GM12873 (cell line): Measurements from ENCODE around the gene COMMD8.

Experiments
- TF ChIP-seq, protein P1 (sequence below): IDR thresholded peaks from 2 replicates; pipeline ENCODE4 v1.5.1; 2012; ENCODE audit warnings: low read depth, mild to moderate bottlenecking, moderate library complexity, low read length, control low read depth; ENCODE audit not compliant: insufficient read depth; ENCODE audit errors: missing control alignments

Gene COMMD8

DNA sequence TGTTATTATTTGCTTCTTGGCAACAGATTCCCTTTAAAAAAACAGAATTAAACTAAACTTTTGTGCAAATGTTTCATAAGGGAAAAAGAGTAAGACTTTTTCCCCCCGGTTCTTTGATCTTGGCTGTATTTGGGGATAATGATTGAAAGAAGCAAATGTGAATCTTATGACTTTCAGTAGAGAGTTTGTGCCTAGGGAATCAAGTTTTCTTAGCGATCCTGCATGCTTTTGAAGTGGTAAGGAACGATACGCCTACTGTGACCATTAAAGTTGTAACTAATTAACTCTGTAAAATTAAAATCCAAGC is 30.6 kb upstream of the COMMD8 start:
- TF ChIP-seq, protein P1, sequence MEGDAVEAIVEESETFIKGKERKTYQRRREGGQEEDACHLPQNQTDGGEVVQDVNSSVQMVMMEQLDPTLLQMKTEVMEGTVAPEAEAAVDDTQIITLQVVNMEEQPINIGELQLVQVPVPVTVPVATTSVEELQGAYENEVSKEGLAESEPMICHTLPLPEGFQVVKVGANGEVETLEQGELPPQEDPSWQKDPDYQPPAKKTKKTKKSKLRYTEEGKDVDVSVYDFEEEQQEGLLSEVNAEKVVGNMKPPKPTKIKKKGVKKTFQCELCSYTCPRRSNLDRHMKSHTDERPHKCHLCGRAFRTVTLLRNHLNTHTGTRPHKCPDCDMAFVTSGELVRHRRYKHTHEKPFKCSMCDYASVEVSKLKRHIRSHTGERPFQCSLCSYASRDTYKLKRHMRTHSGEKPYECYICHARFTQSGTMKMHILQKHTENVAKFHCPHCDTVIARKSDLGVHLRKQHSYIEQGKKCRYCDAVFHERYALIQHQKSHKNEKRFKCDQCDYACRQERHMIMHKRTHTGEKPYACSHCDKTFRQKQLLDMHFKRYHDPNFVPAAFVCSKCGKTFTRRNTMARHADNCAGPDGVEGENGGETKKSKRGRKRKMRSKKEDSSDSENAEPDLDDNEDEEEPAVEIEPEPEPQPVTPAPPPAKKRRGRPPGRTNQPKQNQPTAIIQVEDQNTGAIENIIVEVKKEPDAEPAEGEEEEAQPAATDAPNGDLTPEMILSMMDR = no peak

DNA sequence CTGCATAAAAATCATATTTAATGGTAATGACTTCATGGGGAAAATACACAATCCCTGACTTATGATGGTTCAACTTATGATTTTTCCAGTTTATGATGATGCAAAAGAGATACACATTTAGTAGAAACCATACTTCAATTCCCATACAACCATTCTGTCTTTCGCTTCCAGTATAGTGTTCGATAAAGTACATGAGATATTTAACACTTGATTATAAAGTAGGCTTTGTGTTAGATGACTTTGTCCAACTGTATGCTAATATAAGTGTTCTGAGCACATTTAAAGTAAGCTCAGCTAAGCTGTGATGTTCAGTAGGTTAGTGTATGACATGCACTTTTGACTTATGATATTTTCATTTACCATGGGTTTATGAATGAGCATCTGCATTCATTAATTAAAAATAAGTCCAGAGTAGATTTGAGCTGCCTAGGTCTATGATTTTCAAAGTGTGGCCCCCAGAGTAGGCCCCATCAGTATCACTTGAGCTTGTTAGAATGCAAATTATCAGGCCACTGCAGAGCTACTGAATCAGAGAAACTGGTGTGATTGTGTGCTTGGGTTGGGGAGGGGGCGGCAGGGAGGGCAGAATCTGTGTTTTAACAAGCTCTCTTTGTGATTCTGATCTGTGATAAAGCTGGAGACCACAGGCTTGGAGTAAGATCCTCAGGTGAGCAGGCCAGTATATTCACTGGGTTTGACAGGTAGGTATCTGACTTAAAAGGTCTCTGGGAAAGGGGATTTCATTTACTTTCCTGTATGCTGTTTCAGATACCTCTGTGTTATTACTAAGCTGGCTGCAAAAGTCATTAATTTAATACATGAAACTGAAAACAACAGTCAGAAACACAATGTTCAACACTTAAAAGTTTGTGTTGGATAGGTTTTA is 30.0 kb upstream of the COMMD8 start:
- TF ChIP-seq, protein P1 = no peak

DNA sequence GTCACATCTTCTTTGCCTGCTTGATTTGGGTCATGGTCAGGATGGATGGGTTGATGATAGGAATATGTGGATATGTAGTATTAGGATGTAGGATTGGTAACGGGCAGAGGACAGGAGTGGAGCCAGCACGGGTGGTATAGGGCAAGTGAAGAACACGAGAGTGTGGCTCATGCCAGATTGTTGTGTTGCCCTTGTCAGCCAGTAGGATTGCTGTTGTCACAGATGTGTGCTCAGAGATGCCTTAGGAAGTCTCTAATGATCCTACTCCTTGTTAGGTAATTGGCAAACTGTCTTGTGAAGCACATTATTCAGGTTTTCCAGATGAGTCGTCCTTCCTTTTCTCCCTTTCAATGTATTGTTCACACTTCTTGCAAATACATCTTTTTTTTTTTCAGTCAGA is 27.0 kb upstream of the COMMD8 start:
- TF ChIP-seq, protein P1 = peak; percentile 76

DNA sequence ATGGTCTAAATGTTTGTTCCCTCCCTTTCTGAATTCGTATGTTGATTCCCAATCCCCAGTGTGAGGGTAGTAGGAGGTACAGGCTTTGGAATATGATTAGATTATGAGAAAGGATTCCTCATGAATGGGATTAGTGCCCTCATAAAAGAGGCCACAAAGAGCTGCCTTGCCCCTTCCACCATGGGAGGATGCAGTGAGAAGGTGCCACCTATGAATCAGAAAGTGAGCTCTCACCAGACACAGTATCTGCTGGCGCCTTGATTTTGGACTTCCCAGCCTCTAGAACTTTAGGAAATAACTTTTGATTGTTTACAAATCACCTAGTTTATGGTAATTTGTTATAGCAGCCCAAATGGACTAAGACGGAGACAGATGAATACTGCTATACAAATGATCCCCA is 25.2 kb upstream of the COMMD8 start:
- TF ChIP-seq, protein P1 = no peak

DNA sequence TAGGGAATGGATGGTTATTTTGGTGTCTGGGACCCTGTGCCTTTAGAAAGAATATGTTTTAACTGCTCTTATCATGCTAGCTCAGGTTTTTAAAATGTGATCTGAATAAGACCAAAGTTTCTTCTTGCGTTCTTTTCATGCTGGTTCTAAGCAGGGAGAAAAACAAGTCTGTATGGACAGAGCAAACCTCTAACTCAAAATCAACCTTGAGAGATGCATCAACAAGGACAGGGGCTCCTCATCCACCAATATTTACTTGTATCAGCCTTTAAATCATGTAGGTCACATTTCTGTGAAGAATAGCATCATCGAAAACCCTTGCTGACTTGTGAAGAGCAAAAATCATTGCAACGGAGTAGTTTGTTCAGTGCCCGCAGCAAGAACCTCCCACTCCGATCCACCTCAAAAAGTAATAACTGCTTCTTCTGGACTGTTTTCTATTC is 22.8 kb upstream of the COMMD8 start:
- TF ChIP-seq, protein P1 = no peak

DNA sequence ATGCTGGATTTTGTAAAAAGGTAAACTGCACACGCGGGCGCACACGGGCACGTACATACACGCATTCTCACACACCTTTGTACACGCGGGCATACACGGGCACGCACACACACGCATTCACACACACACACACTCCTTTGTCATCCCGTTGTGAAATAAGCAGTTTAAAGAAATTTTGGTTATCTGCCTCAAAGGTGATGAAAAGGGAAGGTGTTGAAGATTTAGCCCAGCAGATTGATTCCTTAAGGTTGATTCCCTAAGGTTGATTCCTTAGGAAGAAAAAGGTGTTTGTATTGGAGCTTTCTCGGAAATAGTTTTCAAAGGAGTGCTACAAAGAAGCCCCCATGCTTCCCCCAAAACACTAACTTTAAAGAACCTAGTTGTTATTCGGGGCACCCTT is 22.3 kb upstream of the COMMD8 start:
- TF ChIP-seq, protein P1 = no peak

DNA sequence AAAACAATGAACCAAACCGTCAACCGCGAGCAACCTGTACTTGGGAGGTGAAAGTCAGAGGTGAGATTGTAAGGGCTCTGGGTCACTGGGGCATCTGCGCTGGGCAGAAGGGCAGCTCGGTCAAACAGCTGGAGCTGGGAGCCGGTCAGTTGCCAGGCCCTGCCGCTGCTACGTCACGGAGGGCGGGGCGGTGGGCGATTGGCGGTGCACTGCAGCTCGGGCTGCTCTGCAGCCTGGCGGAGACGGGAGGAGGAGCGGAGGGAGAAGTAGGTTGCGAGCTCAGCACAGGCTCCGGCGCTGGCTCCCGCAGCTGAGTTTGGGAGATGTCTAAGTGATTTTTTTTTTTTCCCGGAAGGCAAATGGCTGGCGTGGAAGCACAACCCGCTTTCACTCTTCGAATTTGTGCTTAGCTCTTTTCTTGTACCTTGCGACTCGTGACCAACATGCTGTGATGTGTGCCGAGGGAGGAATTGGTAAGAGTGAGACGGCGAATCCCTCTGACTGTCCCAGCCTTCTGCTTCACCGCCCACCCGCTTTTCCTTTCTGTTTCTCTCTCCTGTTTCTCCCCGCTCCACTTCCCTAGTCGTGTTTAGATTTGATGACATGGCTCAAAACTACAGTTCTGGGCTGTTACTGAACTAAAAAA is 21.7 kb upstream of the COMMD8 start, which contains the start of gene ATP10D:
Gene ATP10D (plus strand): TSS at position 229 of the 646 bp plus-strand sequence. CDS start 27,266 bp downstream, outside the sequence.
- TF ChIP-seq, protein P1 = no peak
